Activated T-cell treated with anti-CD3 and anti-CD28 coated beads, Interleukin-2, amount 50 U/mL, for 48 hours (primary cell): ENCODE measurements around the gene SLC26A5.
"Not testable (repeated sequence)": the region's sequence is repeated elsewhere in the genome, so short reads cannot be mapped to it uniquely, and the experiment has no call there.

Experiments used
- DNase-seq, 2 experiments: peaks; one replicate each; pipeline ENCODE4 v3.0.0-alpha.2; 2020

The SLC26A5 gene

GRCh38 chr7:103405789-103406613, 40.0 kb downstream of the SLC26A5 start:
- not testable (repeated sequence) for DNase-seq

DNA sequence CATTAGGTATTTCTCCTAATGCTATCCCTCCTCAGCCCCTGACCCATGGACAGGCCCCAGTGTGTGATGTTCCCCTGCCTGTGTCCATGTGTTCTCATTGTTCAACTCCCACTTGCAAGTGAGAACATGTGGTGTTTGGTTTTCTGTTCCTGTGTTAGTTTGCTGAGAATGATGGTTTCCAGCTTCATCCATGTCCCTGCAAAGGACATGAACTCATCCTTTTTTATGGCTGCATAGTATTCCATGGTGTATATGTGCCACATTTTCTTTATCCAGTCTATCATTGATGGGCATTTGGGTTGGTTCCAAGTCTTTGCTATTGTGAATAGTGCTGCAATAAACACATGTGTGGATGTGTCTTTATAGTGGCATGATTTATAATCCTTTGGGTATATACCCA, 46.3 kb downstream of the SLC26A5 start:
- DNase-seq, result not testable (repeated sequence)

- DNase-seq, result no peak
Observed at GRCh38 chr7:103398483-103399127, 47.4 kb downstream of the SLC26A5 start.

DNA sequence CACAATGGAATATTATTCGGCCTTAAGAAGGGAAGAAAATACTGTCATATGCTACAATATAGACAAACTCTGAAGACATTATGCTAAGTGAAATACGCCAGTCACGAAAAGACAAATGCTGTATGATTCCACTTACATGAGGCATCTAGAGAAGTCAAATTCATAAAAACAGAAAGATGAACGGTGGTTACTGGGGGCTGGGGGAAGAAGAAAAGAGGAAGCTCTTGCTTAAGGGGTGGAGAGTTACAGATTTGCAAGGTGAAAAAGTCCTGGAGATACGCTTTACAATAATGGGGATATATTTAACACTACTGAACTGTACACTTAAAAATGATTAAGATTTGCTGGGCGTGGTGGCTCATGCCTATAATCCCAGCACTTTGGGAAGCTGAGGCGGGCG, 49.5 kb downstream of the SLC26A5 start:
- DNase-seq, result no peak

GRCh38 chr7:103395071-103395470, 50.9 kb downstream of the SLC26A5 start:
- DNase-seq, result no peak

DNA sequence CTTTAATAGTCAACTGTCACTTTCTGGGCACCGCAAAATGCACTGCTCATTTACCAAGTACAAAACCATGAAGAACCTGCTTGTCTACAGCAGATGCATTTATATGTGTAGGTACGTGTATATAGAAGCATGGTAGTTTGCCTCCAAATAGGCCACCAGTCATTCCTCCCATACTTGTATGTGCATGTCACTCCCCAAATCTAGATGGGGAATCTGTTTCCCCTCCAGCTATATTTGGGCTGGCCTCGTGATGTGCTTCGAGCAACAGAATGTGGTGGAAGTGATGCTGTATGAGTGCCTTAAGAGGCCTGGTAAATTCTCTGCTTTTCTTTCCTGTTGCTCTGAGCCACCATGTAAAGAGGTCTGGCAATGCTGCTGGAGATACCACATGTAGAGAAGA, 51.4 kb downstream of the SLC26A5 start:
- no peak for DNase-seq

GRCh38 chr7:103391976-103392375, 54.0 kb downstream of the SLC26A5 start:
- no peak for DNase-seq

GRCh38 chr7:103391150-103391549, 54.9 kb downstream of the SLC26A5 start:
- DNase-seq, result no peak

GRCh38 chr7:103389263-103389662, 56.7 kb downstream of the SLC26A5 start:
- no peak for DNase-seq

GRCh38 chr7:103388469-103389140, 57.4 kb downstream of the SLC26A5 start:
- DNase-seq, result no peak

DNA sequence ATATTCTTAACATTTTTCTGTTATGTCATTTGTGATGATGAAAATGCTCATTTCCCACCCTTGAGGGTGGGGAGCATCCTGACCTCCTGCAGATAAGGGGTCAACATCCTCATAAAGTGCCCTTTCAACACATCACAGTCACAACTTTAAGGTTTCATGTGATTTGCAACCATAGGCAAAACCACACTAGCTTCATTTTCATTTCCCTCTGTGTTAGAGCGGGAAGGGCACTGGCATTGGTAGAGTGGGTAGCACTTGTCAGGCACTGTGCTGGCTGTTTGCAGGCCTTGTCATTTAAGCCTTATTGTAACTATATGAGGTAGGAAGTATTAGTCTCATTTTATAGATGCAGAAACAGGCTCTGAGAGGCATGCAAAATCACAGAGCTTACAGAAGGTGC, 58.8 kb downstream of the SLC26A5 start:
- DNase-seq, result no peak

DNA sequence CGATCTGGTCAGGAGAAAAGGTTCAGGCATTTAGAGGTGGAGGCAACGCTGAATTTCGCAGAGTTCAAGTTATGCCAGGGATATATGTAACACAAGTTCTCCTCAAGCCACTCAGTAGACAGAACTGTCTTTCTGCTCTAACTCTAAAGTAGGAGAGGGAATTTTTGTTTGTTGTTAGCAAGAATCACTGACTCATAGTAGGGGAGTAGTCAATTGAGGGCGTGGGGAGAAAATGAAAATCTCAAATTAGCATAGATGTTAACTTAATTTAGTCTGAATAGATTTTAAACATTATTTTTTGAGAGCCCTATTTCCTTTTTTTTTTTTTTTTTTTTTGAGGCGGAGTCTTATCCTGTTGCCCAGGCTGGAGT, 64.0 kb downstream of the SLC26A5 start:
- DNase-seq, result no peak

- no peak for DNase-seq
Observed at GRCh38 chr7:103381280-103382031, 64.6 kb downstream of the SLC26A5 start.

DNA sequence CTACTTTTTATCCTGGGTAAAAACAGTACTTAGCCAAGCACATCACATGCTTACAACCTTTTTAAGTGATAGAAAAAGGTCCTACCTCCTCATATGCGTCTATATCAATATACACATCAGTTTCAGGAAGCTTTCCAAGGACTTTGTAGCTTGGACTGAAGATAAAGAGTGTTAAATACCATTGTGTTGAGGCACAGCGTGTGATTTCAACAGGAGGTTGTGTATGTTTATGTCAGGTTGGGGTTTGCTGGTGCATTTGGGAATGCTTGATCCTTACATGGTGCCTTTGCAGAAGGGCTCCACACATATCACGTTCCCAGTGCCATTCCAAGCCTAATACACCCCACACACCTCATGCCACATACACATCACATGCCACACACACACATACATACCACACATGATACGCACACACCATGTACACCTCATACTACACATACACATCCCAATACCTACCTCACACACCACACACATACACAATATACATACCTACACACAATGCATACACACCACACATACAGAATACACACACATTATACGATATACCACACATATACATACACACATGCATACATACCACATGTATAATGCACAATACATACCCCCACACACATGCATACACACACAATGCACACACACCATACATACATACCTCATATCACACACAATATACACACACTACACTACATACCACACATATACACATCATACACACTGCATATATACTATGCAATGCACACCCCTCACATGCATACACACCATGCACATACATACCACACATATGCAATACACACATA, 65.4 kb downstream of the SLC26A5 start:
- DNase-seq, result no peak

DNA sequence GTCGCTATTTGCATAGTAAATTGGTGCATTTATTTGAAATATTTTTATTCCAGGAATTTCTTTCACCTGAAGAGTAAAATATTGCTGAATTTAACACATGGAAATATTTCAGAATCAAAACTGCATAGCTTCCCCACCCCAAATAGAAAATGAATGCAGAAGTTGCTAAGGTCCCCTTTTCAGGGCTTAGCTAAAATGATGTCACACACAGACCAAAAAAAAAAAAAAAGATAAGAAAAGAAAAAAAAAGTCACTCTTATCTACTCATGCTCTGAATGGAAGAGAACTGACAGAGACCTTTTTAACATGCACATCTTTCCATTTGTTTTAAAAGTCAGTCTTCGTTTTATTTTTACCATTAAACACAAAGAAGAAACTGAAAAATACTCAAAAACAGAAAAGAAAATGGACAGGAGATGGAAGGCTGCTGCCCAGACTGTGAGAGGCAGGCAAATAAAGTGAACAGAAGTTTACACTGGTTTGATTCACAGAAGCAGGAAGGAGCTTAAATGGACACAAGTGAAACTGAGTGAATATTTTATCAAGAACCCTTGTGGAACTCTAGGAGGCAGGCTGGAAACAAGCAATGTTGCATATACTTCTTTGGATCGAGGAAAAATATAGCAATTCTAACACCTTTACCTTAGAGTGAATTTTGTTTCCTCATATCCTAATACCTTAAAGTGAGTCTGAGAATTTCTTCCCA, 66.6 kb downstream of the SLC26A5 start:
- DNase-seq, result no peak

DNA sequence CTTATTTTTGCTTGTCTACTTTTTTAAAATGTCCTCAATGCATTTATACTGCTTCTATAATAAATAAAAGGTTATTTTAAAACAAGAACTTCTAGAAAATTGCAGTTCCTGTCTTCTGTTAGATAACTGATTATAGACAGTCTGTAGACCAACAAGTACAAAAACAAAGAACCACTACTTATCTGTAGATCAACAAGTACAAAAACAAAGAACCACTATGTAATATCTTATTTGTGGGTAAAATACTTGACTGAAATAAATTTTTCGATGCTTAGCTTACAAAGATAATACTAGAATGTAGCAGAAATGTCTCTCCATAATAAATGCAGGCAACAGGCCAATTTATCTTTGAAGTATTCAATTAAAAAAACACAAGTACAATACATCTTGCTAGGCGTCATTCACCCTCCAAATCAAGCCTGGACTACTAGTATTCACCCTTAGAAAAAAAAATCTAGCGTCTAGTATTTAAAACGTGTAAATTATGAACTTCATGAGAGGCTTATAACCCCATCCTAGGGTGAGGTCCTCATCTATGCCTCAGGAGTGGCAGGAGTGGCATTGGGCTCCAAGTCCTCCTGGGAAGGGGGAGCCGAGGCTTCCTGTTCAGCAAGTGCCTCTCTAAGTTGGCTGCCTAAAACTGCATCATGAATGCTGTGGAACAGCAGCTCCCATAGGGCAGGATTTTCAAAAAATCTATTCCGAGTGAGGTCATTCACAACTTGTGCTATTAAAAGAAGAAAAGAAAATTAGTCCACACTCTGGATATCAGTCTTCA, 72.0 kb downstream of the SLC26A5 start:
- DNase-seq, result no peak

- no peak for DNase-seq
Observed at GRCh38 chr7:103369432-103369831, 76.6 kb downstream of the SLC26A5 start.

GRCh38 chr7:103349805-103350204, 96.2 kb downstream of the SLC26A5 start:
- DNase-seq, result no peak

- DNase-seq, result no peak
Observed at GRCh38 chr7:103348959-103349358, 97.0 kb downstream of the SLC26A5 start.

- no peak for DNase-seq
Observed at GRCh38 chr7:103348452-103348851, 97.6 kb downstream of the SLC26A5 start.
